ENCODE measurements around the gene MYO5C. TPM values are rescaled to one million over a fixed set of nuclear protein-coding genes. Genes with fewer than 3 reads are reported as not detected.

The MYO5C gene
- total RNA-seq, 1 donor from 2014 or later = 2.1 TPM

GRCh38 chr15:52282418-52282817, 13.2 kb downstream of the MYO5C start:
- ATAC-seq = no peak
- intact Hi-C loops (cut with micrococcal nuclease) = no loop called here
- DNase-seq = no peak

- intact Hi-C loops (cut with micrococcal nuclease) = no loop called here
- DNase-seq = peak; percentile 80
- ATAC-seq = peak; percentile 96
These were observed 14.2 kb downstream of the MYO5C start for GRCh38 chr15:52281085-52282035.

- DNase-seq (no peak), ATAC-seq (peak; percentile 41)
- intact Hi-C loops (cut with micrococcal nuclease) = no loop called here
These were observed 15.1 kb downstream of the MYO5C start for GRCh38 chr15:52280326-52281084.

- ATAC-seq (no peak), DNase-seq (no peak)
- intact Hi-C loops (cut with micrococcal nuclease) = no loop called here
These were observed 16.8 kb downstream of the MYO5C start for GRCh38 chr15:52278636-52279367.

- ATAC-seq (no peak), DNase-seq (no peak)
- intact Hi-C loops (cut with micrococcal nuclease) = no loop called here
These were observed 17.5 kb downstream of the MYO5C start for GRCh38 chr15:52278135-52278534.

GRCh38 chr15:52277575-52277974, 18.0 kb downstream of the MYO5C start:
- DNase-seq (no peak), ATAC-seq (no peak)
- intact Hi-C loops (cut with micrococcal nuclease) = no loop called here

GRCh38 chr15:52276256-52276770, 19.3 kb downstream of the MYO5C start:
- intact Hi-C loops (cut with micrococcal nuclease) = no loop called here
- DNase-seq (no peak), ATAC-seq (no peak)

DNA sequence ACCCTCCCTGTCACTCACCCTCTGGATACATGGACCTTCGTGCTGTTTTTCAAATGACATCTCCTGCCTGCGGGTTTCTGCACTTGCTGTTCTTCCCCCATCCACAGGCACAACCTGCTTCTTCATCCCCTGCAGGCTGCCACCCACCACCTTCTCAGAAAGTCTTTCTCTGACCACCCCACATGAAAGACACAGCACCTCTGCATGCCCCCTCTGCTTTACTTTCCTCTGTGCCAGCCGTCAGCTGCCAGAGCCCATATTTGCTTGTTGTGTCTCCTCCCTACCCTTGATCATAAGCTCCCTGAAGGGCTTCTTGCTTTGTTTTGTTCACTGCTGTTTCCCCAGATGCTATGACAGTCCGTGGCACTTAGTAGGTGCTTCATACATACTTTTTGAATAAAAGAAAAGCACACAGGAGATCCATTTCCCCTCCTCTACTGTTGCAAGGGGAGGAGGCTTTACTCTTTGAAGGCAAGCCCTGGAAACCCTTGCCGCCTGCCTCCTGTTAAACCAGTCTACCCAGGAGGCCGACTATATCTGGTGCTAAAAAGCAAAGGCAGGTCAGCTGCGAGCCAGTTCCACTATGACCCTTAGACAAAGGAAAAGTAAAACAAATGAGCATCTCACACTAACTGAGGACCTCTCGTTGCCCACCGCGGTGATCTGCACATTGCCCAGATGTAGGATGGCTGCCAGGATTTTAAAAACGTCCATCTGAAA, 31.9 kb downstream of the MYO5C start:
- no peak for ATAC-seq
- no peak for DNase-seq
- intact Hi-C loops (cut with micrococcal nuclease) = no loop called here

- ATAC-seq (no peak), DNase-seq (no peak)
- intact Hi-C loops (cut with micrococcal nuclease) = no loop called here
These were observed 33.2 kb downstream of the MYO5C start for GRCh38 chr15:52262364-52262763.

- ATAC-seq = peak; percentile 85
- intact Hi-C loops (cut with micrococcal nuclease) = no loop called here
- peak; percentile 51 for DNase-seq
These were observed 33.9 kb downstream of the MYO5C start for GRCh38 chr15:52261498-52262242.

DNA sequence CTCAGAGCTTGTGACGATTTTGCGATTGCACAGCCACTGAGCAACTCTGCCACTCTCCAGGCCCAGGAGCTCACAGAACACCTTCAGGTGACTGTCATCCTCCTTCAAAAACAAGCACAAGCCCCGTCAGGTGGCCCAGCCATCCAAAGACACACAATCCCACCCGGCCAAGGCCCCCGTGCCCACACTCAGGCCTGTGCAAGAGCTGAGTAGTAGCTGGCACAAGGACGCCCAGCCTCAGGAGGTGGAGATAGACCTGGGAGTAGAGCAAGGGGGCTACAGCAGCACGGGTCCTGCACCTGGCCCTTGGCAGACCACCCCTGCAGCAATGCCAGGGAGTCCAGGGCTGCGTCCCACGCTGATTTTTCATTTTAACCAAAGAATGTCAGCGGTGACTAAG, 34.6 kb downstream of the MYO5C start:
- intact Hi-C loops (cut with micrococcal nuclease) = no loop called here
- DNase-seq (no peak), ATAC-seq (no peak)

DNA sequence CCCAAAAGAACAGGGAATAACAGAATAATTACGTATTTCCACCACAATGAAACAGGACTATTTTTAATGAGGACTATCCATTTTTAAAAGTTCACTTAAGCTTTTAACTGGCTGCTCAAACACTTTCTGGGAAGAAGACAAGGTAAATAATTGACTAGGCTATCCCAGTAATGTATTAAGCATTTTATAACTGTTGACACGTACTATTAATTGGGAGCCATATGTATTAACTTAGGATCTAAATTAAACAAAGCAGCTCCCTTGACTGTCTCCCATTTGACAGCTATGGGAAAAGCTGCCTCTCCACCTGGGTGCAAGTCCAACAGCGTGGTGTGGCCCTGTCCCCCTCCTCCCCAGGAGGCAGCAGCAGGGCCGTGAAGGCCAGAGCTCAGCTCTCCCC, 36.1 kb downstream of the MYO5C start:
- intact Hi-C loops (cut with micrococcal nuclease) = no loop called here
- no peak for DNase-seq
- no peak for ATAC-seq

DNA sequence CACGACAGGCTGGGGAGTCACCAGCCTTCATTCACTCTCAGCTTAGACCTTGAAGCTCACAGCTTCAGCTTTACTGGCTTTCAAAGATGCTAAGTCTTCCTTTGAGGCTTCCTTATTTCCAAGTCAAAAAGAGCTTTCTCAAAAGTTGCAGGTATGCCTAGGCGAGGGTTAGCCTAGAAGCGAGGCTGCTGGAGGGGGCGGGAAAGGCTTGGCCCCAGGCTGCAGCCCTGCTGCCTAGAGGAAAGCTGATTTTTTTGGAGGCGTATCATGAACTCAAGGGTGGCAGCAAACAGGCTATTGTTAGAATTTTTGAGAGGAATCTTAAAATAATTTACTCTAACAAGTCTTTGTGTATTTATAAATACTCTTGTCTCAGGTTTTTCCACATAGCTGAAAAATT, 37.1 kb downstream of the MYO5C start:
- ATAC-seq = no peak
- intact Hi-C loops (cut with micrococcal nuclease) = no loop called here
- DNase-seq = no peak

GRCh38 chr15:52257734-52258062, 37.9 kb downstream of the MYO5C start:
- ATAC-seq (peak; percentile 56), DNase-seq (no peak)
- intact Hi-C loops (cut with micrococcal nuclease) = loop anchor here (2.0 kb wide), 1 partner anchor 479 kb away; no protein-coding TSS in a partner anchor

GRCh38 chr15:52256930-52257733, 38.5 kb downstream of the MYO5C start:
- no peak for DNase-seq
- intact Hi-C loops (cut with micrococcal nuclease) = loop anchor here (2.0 kb wide), 1 partner anchor 480 kb away; no protein-coding TSS in a partner anchor
- ATAC-seq = peak; percentile 16

GRCh38 chr15:52256366-52256765, 39.2 kb downstream of the MYO5C start:
- peak; percentile 50 for DNase-seq
- peak; percentile 62 for ATAC-seq
- intact Hi-C loops (cut with micrococcal nuclease) = loop anchor here (2.0 kb wide), 1 partner anchor 480 kb away; no protein-coding TSS in a partner anchor

DNA sequence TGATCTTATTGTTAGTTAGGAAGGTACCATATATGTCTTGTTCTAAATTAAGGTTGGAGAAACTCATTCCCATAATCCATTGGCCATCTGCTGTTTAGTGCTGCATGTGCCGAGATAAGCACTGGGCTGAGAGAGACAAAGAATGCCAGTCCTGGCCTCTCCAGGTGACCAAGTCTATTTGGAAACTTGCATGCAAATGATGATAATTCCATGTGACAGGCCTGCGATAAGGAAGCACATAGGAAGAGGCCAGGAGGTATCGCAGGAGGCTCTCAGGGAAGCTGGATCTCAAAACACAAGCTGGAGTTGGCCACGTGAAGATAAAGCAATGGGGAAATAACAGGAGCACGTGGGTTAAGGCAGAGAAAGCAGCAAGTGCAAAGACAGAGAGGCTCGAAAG, 39.7 kb downstream of the MYO5C start:
- intact Hi-C loops (cut with micrococcal nuclease) = loop anchor here (2.0 kb wide), 1 partner anchor 481 kb away; no protein-coding TSS in a partner anchor
- ATAC-seq (no peak), DNase-seq (no peak)

Measured in left ventricle myocardium superior (tissue), 1 donor.